HG03469 (cell line): ENCODE measurements around the gene CFAP65.

Source experiments
- ATAC-seq: cut with Tn5 transposase; IDR thresholded peaks from one replicate; pipeline ENCODE4 v1.9.1; 2021; ENCODE audit warnings: mild to moderate bottlenecking, moderate library complexity, moderate number of reproducible peaks; ENCODE audit not compliant: unreplicated experiment

The CFAP65 gene

DNA sequence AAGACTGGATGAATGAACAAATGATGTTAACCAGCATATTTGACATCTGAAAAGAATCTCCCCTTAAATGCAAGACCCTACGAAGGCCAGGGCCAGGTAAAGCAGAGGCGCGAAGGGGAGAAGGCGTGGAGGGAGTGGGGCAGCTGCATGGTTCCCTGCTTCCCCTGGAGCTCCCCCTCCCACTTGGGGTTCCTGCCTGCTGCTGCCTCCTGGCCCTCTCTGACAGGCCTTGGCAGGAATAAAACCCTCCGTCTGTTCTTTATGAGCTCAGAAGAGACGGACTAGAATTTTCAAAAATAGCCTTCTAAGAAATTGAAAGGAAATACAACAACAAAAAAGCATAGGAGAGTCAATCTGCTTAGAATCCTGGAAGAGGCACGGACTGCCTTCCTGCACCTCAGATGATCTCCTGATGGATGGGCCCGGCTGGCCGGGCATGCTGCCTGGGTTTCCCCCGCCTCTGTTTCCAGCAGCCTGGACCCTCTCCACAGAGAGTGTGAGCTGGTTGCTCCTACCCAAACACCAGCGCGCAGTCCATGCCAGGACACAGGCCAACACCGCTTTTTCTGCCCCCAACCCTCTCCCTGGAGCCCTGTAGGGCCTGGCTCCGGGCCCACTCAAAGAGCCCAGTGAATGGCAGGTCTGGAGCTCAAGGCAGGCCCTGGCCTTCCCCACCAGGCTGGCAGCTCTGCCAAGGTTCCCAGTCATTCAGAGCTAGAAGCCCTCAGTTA, 23.9 kb downstream of the CFAP65 start:
- ATAC-seq: no peak

GRCh38 chr2:219016721-219017120, 24.6 kb downstream of the CFAP65 start:
- ATAC-seq: no peak

DNA sequence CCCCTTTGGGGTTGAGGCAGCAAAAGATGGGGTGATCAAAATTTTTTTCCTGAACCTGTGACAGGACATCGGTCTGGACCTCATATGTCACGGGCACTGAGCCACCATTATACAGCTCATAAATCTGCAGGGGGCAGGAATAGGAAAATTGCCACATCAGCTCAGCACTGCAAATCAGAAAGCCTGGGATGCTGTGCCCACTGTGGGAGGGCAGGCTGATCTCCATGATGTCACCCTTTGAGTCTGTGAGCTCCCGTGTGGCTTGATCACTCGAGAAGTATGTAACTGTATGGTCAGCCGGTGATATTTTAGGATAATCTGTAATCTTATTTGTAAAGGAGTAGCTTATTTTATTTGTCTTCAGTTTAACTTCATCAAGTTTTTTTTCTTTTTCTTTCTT, 30.4 kb downstream of the CFAP65 start:
- ATAC-seq: no peak

DNA sequence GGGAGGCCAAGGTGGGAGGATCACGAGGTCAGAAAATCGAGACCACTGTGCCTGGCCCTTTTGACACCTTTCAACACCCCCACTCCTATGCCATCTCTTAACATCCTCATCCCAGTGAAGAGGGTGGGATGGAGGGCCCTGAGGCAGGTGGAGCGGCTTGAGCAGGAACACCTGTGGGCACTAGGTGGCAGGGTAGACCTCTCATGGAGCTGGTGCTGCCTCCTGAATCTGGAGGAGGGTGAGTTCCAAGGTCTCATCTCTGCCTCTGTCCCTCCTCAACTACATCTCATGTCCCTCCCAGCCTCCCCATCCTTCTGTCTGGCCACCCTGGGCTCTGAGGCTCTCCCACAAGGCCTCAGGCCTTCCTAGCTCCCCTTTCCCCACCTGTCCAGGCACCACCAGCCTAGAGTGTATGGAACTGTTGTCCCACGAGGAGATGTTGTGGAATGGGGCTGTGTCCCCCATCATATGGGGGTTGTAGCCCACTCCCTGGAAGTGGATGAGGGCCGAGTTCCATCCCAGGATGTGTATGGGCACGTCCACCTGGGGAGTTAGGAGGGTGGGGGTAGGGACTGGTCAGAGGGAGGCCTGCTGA, 31.1 kb downstream of the CFAP65 start:
- no peak for ATAC-seq

- ATAC-seq: no peak
Observed at GRCh38 chr2:219009294-219009693, 32.0 kb downstream of the CFAP65 start.

- no peak for ATAC-seq
Observed at GRCh38 chr2:219003979-219004378, 37.3 kb downstream of the CFAP65 start.

- no peak for ATAC-seq
Observed at GRCh38 chr2:219003267-219003634, 38.1 kb downstream of the CFAP65 start.

DNA sequence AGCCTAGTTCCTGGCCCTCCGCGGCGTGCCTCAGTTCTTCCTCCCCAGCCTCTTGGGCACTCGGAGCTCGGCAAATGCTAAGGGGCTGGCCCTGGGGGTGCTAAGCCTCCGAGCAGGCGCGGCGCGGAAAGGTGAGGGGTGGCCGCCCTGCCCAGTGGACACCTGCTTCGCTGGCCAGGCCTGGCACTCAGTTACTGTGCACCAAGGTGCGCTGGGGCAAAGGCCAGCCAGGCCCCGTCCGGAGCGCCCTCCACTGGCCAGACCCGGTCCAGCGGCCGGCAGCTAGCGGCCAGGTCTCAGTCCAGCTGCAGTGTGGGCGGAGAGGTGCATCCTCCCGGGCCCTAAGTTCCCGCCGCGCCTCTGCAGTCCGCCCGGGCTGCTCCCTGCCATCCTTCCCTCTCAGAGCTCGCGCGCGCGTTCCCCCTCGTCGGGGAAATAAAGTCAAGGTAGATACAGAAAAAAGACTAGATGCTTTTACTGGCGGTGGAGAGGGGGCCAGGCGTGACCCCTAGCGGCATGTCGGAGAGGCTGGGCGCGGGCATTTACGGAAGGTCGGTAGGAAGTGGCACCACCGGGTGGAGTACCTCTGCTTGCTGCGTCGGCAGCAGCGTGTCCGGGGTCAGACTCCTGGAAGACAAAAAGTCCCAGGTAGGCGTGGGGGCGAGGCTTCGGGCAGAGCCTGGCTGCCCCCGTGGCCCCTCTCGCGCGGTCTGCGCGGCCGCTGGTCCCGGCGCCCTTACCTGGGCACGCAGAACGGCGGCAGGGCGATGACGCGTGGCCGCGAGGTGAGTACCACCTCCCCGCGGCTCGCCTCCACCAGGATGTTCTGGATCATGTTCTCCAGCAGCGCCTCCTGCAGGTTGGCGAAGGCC, 38.7 kb downstream of the CFAP65 start:
- no peak for ATAC-seq

DNA sequence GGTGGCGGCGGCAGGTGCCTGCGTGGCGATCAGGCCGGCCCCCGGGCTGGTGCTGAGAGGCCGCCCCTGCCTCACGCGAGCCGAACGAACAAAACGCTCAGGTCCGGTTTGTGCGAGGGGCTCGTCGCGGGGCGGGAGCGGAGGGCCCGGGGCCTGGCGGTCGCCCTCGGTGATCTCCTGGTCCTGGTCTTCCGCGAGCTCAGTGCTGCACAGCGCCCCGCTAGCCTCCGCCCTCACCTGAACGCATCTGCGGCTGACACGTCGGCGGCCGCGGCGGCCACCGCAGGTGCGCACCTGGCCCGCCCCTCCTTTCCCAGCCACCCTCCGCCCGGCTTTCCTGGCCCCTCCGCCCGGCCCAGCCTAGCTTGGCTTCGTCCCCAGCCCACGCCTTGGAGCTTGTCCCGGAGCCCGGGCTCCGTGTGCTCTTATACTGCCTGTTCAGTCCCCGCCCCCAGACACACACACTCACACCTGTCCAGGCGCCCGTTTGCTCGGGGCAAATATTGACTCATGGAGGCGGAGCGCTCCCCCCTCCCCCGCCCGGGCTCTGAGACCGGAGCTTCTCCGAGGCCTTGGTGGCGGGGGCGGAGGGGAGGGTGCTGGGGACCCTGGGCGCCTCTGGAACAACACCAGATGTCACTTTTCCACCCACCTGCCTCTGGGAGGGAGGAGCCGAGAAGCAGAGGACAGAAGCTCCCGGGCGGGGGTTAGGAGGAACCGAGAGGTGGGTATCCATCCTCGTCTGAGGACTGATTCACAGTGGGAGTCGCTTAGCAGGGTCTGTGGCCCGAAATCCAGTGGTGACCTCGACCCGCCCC, 39.5 kb downstream of the CFAP65 start:
- ATAC-seq: no peak

DNA sequence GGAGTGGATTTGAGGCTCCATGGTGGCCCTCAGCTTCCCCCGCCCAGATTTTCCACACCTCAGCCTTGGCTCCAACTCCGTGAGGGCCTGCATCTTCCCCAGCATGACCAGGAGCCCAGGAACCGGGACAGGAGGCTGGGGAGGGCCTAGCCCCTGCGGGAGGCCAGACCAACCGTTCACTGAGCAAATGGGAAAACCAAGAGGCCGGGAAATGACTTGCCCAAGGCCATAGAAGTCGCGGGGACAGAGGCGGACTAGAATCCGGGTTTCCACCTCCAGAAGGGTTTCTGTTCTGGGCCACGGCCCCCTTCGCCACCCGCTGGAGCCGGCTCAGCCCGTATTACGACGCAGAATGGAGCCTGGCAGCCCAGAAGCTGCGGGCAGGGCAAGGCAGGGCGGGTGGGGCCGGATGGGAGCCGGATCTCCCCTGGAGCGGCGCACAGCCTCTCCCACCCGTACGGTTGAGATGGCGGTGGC, 40.2 kb downstream of the CFAP65 start:
- no peak for ATAC-seq

- no peak for ATAC-seq
Observed at GRCh38 chr2:219000569-219000960, 40.8 kb downstream of the CFAP65 start.

- ATAC-seq: no peak
Observed at GRCh38 chr2:218999881-219000568, 41.3 kb downstream of the CFAP65 start.

GRCh38 chr2:218999021-218999880, 42.1 kb downstream of the CFAP65 start:
- no peak for ATAC-seq

DNA sequence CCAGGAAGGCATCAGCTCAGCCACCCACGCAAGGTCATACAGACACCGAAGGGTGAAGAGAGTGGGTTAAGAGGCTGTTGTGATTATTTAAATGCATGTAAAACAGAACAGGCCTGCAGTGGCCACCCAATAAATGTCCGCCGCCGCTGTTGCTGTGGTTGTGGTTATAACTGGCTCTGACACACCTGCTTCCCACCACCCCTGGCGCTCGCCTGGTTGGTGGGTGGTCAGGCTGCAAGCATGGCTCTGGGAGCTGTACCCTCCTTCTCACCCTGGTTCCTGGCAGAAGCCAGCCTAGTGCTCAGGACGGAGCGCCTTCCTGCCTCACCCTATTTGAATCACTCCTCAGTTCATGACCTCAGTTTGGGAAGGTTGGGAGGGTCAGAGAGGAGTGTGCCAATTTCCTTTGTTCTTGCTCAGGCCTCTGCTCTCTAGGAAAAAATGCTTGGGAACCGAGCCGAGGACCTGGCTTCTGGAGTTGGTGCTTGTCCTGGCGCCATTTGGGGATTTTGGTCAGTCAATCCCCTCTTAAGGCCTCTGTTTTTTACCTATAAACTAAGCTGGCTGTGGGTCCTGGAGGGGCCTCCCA, 42.8 kb downstream of the CFAP65 start:
- no peak for ATAC-seq

- ATAC-seq: no peak
Observed at GRCh38 chr2:218997731-218998130, 43.6 kb downstream of the CFAP65 start.

DNA sequence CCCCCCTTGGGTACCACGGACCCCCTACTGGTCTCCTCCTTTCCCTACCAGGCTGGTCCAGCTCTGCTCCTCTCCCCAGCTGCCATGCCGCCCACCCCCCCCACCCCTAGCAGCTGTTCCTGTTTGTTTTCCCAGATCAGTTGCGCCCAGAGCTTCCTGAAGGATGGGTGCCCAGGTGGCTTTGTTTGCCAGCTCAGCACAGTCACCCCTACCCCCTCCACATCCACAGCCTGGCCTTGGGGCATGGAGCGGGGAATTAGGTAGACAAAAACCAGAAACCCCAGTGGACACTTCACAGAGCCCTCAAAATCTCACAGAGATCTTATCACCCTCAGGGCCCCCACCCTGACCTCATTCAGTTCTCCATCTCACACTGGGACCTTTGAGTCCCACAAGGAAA, 44.4 kb downstream of the CFAP65 start:
- ATAC-seq: no peak

- ATAC-seq: no peak
Observed at GRCh38 chr2:218995972-218996711, 45.2 kb downstream of the CFAP65 start.

- no peak for ATAC-seq
Observed at GRCh38 chr2:218995561-218995960, 45.8 kb downstream of the CFAP65 start.
